ENCODE results near the gene RFX4.

RFX4 gene

DNA sequence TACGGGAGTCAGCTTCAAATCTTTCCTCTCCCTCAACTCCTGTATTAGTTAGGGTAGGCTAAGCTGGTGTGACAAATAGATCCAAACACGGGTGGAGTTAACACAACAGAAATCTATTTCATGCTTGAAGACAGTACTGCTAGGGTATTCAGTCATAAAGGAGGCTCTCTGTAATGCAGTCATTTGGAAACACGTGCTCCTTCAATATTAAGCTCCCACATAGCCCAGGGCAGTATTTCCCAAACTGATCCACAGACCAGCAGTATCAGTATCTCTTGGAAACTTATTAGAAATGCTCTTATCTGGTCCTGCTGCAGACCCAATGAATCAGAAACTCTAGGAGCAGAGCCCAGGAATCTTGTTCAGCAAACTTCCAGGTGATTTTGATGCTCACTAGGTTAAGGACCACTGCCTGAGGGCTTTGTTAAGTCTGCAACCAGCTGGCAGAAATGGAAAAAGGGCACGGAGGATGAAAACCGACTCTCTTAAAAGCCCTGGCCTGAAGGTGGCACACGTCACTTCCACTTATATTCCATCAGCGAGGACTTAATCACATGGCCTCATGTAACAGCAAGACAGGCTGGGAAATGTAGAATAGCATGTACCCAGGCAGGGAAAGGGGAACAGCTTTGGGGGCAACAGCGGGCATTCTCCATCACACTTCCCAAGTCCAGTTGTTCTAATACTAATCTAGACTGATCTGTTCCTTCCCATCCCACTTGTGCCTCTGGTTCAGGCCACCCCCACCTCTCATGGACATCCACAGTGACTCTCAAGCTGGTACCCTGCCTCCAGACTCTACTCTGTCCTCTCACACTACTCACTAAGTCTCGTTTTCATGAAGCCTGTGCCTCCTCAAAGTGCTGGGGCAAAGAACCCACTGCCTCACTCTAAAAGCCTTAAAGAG, 153.5 kb downstream of the RFX4 start:
- peak in 1 of 2 experiments; percentile 7 for DNase-seq

DNA sequence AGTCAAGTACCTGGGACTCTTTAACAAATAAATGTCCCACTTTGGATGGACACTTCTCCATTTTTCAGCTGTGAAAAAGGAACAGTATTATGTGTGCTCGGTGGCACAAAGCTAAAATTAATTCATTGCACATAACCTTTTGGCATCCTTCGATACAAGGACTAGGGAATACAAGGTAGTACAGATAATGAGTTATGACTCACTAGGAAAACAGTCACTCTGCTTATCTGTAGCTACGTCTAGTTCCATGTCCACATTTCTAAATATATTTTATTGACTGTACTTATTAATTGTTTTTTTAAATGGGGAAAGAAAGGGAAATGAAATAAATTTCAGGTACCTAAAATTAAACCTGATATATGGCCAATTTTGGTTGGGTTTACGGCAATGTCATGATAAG, 156.5 kb downstream of the RFX4 start:
- DNase-seq: no peak

DNA sequence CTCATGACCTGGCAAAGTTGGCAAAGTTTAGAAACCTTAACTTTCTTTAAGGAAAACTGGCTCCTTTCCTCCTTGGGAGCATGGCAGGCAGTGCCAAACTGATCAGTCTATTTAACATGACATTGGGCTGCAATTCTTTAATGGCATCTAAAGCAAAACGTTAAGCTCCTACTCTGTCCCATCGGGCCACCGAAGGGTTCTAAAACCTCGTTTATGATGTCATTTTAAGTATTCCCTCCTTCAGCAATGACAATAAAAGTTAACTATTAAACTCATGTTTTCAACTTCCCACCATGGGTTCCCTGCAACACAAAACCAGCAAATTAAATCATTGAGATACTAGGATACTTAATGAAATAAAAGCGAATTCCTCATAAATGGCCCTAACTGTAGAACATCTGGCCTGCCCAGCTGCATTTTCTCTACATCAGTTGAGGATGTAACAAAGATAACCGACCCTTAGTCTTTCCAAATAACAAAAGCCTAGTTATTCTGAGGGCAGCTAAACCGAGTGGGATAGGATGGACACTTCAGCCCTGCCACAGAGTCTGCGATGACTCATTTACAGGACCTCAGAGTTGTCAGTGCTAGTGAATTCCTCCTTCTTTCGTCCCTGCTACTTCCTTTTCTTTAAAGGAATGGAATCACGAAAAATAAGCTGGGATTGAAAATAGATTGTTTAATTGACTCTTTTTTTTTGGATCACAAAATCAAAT, 157.2 kb downstream of the RFX4 start:
- no peak for DNase-seq

DNA sequence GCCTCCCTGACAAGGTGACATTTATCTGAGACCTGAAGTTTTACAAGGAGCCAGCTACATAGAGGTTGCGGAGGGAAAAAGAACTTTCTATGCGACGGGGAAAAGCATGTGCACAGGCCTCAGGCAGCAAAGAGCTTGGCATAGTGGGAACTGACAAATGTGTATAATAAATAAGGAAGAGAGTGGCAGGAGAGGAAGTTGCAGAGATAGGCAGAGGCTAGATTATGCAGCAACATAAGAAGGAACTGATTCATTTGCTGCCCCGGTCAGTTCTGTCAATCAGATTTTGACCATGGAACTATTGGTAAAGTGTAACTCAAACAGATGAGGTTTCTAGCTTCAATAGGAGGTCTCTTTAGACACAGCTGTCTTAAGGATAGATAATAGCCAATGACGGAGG, 158.0 kb downstream of the RFX4 start:
- no peak for DNase-seq

DNA sequence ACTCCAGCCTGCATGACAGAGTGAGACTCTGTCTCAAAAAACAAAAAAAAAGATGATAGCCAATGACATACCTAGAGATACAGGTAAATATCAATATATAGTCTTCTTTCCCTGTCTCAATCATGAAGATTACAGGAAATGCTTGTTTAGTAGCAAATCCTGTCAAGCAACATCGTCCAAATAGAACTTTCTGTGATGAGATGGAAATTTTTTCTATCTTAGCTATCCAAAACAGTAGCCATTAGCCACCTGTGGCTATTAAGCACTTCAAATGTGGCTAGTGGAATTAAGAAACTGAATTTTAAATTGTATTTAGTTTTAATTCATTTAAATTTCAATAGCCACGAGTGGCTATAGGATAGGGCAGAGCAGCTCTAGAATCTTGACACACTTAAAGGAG, 158.4 kb downstream of the RFX4 start:
- no peak for DNase-seq

DNA sequence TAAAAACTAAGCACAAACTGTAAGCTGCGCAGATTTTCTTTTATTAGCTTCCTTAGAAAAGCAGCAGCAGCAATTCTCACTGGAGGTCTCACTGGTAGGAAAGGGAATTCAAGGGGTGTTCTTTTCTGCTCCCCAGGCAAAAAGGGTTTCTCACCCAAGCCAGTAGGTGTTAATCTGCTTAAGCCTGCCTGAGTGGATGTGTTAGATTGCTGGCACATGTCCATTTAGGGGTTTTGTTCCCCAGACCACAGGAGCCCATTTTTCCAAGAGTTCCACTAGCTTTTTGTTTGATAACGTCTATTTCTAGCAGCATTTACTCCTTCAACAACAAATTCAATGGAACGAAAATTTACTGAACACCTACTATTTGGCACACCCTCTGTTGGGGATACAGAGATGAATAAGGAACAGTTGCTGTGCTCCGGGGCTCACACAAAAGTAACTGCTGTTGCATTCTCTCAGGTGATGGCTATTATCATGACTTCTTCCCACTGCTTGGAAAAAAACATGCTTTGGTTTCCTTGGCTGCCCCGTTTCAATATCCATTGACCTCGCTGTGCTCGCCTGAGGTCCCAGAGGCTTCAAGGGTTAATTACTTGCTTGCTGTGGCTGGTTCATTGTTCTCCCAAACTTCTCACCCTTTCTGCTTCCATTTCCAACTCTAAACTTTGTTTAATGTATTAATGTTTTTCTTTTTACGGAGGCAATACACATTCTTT, 160.6 kb downstream of the RFX4 start:
- DNase-seq: no peak

DNA sequence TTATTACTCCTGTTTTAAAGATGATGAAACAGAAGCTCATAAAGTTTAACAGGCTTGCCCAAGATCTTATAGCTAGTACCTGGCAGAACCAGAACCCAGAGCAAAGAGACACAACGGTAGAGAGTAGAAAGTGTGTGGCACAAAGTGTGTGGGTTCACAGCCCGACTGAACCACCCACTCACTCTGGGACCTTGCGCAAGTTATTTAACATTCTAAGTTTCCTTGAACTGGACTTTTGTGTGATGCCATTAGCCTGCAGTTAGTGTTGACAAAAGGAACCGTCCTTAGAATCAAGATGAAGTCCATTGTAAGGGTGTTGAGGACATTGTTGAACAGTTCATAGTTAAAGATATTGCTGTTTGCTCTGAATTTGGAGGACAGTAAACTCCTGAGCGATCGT, 161.8 kb downstream of the RFX4 start:
- no peak for DNase-seq

DNA sequence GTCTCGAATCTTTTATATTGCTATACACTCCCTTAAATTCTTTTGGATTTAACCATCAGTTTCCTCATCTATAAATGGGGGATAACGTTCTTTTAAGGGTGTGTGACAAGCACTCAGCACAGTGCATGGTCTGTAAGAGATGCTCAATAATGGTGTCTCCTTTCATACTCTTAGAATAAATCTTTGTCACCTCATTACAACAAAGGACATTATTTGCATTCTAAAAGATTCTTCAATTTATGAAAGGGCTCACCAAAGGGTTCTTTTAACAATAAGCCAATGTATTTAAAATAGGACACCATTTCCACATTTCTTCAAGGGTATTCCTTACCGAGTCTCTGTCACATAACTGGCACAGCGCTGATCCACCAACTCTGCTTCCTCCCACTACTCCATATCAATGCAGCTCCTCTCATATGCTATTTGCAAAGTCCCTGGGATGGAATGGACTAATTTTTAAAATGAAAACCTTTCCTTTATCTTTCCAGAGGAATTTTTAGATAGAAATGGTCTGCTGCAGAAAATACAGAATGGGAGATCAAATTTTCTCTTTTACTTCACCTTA, 162.5 kb downstream of the RFX4 start:
- no peak for DNase-seq

DNA sequence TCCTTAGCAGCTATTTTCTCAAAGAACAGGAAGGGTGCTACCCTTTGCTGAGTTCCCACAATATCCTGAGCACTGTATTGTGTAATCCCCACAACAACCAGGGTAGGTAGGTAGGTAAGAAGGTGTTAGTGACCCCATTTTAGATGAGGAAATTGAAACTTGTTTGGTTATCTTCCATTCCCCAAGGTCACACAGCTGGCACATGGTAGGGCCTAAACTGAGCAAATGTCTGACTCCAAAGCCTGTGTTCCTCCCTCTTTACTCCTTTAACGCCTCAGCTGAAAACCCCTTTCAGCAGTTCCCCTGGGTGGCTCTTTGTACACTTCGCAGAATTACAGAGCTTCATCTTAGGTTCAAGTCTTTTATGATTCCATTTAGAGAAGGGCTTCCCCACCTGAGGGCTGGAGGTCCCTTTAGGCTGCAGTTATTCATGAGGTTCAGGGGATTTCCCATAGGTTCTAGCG, 165.2 kb downstream of the RFX4 start:
- no peak for DNase-seq

DNA sequence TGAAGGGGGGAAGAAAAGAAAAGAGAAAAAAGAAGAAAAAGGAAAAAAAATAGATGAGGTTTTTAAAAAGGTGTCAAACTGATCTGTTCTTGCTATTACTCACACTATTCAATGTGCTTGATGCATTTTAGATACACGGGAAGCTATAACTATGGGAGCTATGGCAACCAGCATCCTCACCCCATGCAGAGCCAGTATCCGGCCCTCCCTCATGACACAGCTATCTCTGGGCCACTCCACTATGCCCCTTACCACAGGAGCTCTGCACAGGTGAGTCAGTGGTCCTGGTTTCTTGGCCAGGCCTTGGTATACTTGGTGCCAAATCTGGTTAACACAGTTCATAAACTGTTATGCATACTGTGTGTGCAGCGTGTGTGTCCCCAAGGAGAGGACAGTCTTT, 167.7 kb downstream of the RFX4 start:
- DNase-seq: no peak

DNA sequence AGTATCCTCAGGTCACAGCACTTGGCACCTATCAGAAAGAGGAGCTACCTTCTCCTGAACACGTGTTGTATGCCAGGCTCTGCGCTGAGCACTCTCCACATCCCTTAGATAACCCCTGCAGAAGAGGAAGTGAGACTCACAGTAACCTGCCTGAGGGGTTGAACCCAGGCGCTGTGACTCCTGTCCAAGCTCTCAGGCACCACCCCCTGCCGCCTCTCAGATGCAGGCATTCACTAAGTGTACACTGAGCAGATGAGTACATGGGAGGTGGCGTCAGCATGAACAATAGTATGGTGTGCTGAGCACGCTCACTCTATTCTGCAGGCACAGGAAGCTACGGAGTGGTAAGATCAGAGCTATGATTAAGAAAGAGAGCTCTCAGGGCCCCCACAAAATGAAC, 170.7 kb downstream of the RFX4 start:
- peak; percentile 53 to 61 for DNase-seq

DNA sequence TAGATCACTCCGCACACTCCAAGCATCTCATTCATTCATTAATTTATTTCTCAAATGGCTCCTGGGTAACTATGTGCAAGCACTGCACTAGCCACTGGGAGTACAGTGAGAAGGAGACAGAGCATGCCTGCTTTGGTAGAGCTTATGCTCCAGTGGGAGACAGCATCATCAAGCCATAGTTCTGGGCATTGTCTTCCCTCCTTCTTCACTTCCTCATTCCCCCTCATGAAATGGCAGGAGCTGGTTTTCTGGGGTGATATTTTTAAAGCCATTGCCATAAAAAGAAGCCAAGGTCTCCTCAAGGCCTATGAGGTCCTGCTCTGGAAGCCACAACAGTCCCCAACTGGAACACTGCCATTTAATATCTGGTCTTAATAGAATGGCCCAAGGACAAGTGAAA, 171.5 kb downstream of the RFX4 start:
- no peak for DNase-seq

DNA sequence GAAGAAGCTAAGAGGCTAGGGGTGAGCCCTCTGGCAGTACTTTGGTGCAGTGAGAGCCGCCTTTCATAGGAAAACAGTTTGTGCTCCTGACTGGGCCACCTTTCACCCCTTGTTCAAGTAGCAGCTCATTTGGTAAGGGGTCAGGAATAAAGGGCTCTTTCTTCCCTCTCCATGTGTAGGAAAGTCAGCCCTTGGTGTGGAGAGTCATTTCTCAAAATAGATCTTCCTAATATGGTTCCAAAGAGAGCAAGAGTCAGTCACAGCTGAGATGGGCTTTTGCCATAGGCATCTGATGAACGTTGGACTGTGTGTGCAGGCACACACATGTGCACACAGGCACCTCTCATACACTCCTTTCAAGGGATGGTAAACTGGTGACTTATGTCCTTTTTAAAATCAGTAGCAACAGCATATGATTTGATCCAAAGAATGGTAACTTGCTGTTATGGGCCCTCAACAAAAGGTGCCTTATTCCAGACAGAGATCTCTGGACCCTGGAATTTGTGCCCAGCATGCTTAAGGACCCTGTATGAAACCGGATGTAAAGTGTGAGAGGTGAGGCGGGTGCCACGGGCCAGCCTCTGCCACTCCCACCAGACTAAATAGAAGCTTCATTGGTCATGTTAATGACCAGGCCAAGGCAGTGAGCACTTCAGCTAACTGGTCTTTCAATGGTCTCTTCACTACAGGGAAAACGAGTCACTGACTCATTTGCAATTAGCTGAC, 175.0 kb downstream of the RFX4 start:
- DNase-seq: no peak

DNA sequence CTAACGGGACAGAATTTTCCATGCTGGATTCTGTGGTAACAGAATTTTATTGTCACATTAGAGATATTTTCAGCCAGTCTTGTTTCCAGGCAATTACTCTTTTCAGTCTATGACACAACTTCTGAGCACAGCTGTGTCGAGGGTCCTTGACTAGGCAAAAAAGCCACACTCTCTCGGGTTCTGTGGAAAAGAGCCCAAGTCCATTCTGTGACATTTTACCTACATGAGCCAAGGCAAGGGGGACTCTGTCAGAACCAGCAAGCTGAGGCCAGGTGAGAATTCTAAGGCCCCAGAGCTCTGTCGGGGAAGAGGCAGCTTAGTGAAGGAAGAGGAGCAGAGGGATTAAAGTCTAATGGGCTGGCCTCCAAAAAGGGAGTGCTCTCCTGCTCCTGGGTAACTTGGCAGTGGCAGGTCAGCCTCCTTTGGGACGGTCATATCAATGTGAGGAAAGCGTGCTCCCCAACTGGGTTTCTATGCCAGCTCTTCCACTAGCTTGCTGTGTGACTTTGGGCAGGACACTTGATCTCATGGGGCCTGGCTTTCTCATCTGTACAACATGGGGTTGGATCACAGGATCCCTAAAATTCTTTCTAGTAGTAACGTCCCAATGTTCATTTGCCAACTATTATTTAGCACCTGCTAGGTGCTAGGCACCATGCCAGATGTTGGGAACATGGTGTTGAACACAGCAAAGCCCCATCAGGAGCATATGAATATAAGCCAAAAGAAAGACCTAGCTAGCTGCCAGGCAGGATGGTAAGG, 175.7 kb downstream of the RFX4 start:
- no peak for DNase-seq

DNA sequence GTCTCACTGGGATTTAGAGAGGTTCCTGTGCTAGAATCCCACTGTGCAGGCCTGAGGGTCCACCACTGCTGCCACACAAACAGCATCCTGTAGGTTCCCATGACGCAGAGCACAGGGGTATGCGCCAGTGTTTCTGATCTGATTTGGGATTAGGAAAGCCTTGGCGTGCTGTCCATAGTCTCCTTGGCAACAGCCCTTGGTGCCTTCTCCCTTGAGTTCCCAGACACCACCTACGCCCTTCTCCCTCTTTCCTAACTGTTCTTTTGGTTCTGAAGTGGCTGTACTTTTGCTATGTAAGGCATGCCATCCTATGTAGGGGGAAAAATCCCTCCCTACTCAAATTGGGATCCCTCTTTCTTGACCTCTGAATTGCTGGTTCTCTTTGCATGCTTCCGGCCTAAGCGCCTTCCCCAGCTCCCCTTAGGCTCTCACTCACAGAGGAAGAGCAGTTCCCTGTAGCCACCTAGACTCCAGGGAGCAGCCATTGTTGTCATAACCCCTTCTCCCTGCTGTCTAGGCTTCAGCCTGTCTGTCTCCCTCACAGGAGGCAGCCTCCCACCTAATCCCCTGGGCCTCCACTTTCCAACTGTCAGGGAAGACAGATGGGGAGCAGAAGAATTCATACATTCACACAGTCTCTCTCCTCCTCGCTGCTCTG, 176.9 kb downstream of the RFX4 start:
- DNase-seq: no peak

DNA sequence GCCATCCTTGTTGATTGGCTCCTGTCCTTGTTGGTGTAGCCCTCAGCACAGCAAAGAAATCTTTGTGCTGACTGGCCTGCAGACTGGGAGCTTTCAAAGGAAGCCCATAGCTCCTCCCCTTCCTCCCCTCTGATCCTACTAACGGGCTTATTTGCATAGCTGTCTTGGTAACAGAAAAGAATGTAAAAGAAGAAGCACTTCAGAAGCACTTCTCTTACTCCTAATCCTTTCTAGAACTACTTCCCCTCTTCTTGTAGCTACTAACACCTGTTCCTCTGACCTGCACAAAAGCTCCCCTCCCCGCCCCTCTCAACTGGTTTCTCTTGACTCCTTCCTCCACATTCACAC, 177.4 kb downstream of the RFX4 start:
- peak in 1 of 2 experiments; percentile 16 for DNase-seq

DNA sequence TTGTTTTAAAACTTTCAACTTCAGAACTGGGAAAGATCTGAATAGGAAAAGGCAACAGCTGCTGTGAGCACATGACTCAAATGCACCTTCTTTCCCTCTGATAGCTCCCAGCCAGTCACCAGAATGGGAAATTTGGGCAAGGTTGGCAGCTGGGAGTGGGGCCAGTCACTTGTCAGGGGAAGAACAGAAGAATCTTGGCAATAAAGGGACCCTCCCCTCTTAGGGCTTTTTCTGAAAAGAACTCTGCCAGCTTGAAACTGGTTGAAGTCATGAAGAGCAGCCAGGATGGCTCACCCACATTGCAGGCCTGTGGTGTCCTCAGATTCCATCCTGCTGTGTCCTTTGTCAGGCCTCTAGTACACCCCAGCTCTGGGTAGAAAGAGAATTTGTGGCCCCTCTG, 181.4 kb downstream of the RFX4 start:
- DNase-seq: no peak

DNA sequence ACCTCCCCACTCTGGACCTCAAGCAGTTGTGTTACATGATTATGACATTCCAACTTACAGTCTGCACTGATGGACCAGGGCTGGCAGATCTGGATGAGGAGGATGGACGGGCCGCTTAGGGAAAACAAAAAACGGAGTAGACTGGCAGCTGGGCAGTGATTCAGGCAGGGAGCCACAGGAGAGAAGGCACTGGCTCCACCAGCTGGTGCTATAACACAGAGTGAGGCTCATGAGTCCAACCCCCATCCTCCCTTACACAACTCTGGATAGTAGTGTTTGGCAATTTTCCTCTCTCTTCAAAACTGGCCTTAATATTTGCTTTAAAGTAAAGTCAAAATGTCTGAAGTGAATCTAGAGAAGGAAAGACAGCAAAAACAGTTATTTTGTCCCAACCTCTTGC, 181.9 kb downstream of the RFX4 start:
- no peak for DNase-seq

DNA sequence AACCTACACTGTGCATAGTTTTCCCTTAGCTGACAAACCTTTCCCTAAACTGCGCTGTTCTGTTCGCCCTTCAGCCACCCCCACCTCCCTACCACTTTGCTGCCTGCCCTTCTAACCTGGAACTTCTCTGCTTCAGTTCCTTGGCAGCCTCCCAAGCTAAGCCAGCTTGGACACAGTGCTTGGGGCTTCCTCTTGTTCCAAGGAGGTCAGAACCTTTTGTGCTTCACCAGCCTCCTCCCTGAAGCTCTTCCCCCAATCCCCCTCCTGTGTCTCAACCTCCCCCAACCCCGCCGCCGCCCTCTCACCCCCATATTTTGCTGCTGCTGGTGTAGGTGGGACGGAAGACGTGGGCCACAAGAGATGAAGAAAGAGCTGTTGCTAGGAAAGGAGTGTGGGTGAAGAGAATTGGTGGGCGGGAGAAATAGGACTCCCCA, 183.6 kb downstream of the RFX4 start:
- no peak for DNase-seq

DNA sequence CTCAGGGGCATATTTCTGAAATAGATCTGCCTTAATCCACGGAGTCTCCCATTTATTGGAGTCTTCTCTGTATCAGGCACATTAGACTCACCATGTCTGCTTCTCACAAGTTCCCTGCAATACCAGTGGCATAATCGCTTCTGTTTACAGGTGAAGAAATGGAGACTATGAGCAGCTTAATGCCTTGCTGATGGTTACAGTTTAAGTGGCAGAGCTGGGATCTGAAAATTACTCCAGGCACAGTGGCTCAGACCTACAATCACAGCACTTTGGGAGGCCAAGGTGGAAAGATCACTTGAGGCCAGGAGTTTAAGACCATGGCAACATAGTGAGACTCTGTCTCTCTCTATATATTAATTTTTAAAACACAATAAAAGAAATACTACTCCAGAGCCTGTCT, 184.4 kb downstream of the RFX4 start:
- no peak for DNase-seq

Data from activated CD4-positive, alpha-beta T cell treated with anti-CD3 and anti-CD28 coated beads, Interleukin-2, amount 50 U/mL, for 48 hours (primary cell).